NB4 (cell line): ENCODE data around the gene FAM20C.
"Not testable (repeated sequence)": the region's sequence is repeated elsewhere in the genome, so short reads cannot be mapped to it uniquely, and the experiment has no call there.

ENCODE experiments used
- DNase-seq: peaks from one replicate; pipeline ENCODE4 v3.0.0; 2010; ENCODE audit warnings: low read depth
- H3K4me3 ChIP-seq: one replicate; pipeline ENCODE4 v1.5.1; 2011; ENCODE audit warnings: mild to moderate bottlenecking, low read depth, low read length, moderate library complexity
- CTCF ChIP-seq: IDR thresholded peaks from one replicate; pipeline ENCODE4 v1.5.1; 2012; ENCODE audit warnings: low read depth, low read length
- MAX ChIP-seq: IDR thresholded peaks from 2 replicates; pipeline ENCODE4 v1.6.1; 2011; ENCODE audit warnings: low read depth, low read length
- MYC ChIP-seq: IDR thresholded peaks from 2 replicates; pipeline ENCODE4 v1.6.1; 2011; ENCODE audit warnings: low read depth, low read length
- POLR2A ChIP-seq: IDR thresholded peaks from 2 replicates; pipeline ENCODE4 v1.6.1; 2011; ENCODE audit warnings: mild to moderate bottlenecking; ENCODE audit not compliant: insufficient read length; ENCODE audit errors: extremely low read depth

Gene FAM20C

GRCh38 chr7:241513-241912 lies 49.1 kb downstream of the FAM20C start:
- TF ChIP-seq MYC, result no peak
- TF ChIP-seq CTCF, result no peak
- no peak for DNase-seq

GRCh38 chr7:242826-243579 lies 50.6 kb downstream of the FAM20C start:
- H3K4me3 ChIP-seq, DNase-seq: not testable (repeated sequence)

More at GRCh38 chr7:241513-241912, 49.1 kb downstream of the FAM20C start:
- no peak overlapping the region for H3K4me3 ChIP-seq

- not testable (repeated sequence) for DNase-seq, H3K4me3 ChIP-seq
Measured at GRCh38 chr7:243580-243978, 51.2 kb downstream of the FAM20C start.

- DNase-seq, result no peak
- H3K4me3 ChIP-seq, result no peak overlapping the region
- no peak for TF ChIP-seq MAX
- no peak for TF ChIP-seq MYC
- TF ChIP-seq CTCF, result no peak
- no peak for TF ChIP-seq POLR2A
Measured at GRCh38 chr7:244974-245373, 52.6 kb downstream of the FAM20C start.

GRCh38 chr7:245574-246295 lies 53.4 kb downstream of the FAM20C start:
- TF ChIP-seq MYC, result no peak
- no peak for TF ChIP-seq POLR2A
- no peak for TF ChIP-seq MAX
- no peak for TF ChIP-seq CTCF
- DNase-seq, result no peak

GRCh38 chr7:246451-246850 lies 54.1 kb downstream of the FAM20C start:
- TF ChIP-seq MYC, result no peak
- DNase-seq, result no peak
- H3K4me3 ChIP-seq, result no peak overlapping the region

More at GRCh38 chr7:245574-246295, 53.4 kb downstream of the FAM20C start:
- no peak overlapping the region for H3K4me3 ChIP-seq

GRCh38 chr7:247181-247580 lies 54.8 kb downstream of the FAM20C start:
- DNase-seq, result no peak
- no peak overlapping the region for H3K4me3 ChIP-seq
- TF ChIP-seq MYC (no peak), MAX (no peak), POLR2A (no peak), CTCF (no peak)
